Measurements from ENCODE around the gene MYL7. TPM values are rescaled to one million over a fixed set of nuclear protein-coding genes. Genes with fewer than 3 reads are reported as not detected.
"Not testable (repeated sequence)": the region's sequence is repeated elsewhere in the genome, so short reads cannot be mapped to it uniquely, and the experiment has no call there.

MYL7 gene
- total RNA-seq, 1 donor = 0.43 TPM

- TF ChIP-seq CTCF (IDR thresholded peaks at IDR 0.05; ENCODE audit: insufficient read depth, low read depth, low read length) = no peak
- DNase-seq (ENCODE audit: low read depth) = peak; percentile 63
- no peak overlapping the region for H3K4me3 ChIP-seq (ENCODE audit: low read depth, low read length)
These were observed 9.1 kb downstream of the MYL7 start for GRCh38 chr7:44132039-44132438.

GRCh38 chr7:44131173-44132029 lies 9.7 kb downstream of the MYL7 start:
- peak; percentile 74 for DNase-seq (ENCODE audit: low read depth)
- peak; percentile 69 for TF ChIP-seq CTCF (IDR thresholded peaks at IDR 0.05; ENCODE audit: insufficient read depth, low read depth, low read length)
- H3K4me3 ChIP-seq (ENCODE audit: low read depth, low read length) = no peak overlapping the region

- no peak for DNase-seq (ENCODE audit: low read depth)
- no peak for TF ChIP-seq CTCF (IDR thresholded peaks at IDR 0.05; ENCODE audit: insufficient read depth, low read depth, low read length)
These were observed 12.2 kb downstream of the MYL7 start for GRCh38 chr7:44128721-44129582.

GRCh38 chr7:44127161-44127560 lies 14.0 kb downstream of the MYL7 start:
- TF ChIP-seq CTCF (IDR thresholded peaks at IDR 0.05; ENCODE audit: insufficient read depth, low read depth, low read length) = no peak
- no peak for DNase-seq (ENCODE audit: low read depth)
- no peak overlapping the region for H3K4me3 ChIP-seq (ENCODE audit: low read depth, low read length)

More at GRCh38 chr7:44128721-44129582, 12.2 kb downstream of the MYL7 start:
- H3K4me3 ChIP-seq (ENCODE audit: low read depth, low read length) = no peak overlapping the region

GRCh38 chr7:44126574-44126973 lies 14.6 kb downstream of the MYL7 start:
- H3K4me3 ChIP-seq (ENCODE audit: low read depth, low read length); DNase-seq (ENCODE audit: low read depth): not testable (repeated sequence)

- no peak for DNase-seq (ENCODE audit: low read depth)
- no peak overlapping the region for H3K4me3 ChIP-seq (ENCODE audit: low read depth, low read length)
- no peak for TF ChIP-seq CTCF (IDR thresholded peaks at IDR 0.05; ENCODE audit: insufficient read depth, low read depth, low read length)
These were observed 16.3 kb downstream of the MYL7 start for GRCh38 chr7:44124822-44125202.

All from fibroblast of villous mesenchyme (primary cell).